H1 (cell line): ENCODE measurements around the gene TBK1. TPM values are rescaled to one million over a fixed set of nuclear protein-coding genes. Genes with fewer than 3 reads are reported as not detected.

Source experiments
- KDM4A ChIP-seq: IDR thresholded peaks from one replicate; pipeline ENCODE4 v1.7.1; 2012; ENCODE audit warnings: low read depth, mild to moderate bottlenecking, moderate library complexity, low read length, inconsistent platforms; ENCODE audit not compliant: severe bottlenecking
- MAFK ChIP-seq: IDR thresholded peaks from 2 replicates; pipeline ENCODE4 v1.6.1; 2012; ENCODE audit warnings: low read depth, mild to moderate bottlenecking, improper control_type of control experiment, low read length
- RAD21 ChIP-seq, 2 experiments: IDR thresholded peaks in 1 of 2; conservative IDR thresholded peaks in 1 of 2; 2 replicates each; pipeline ENCODE4 v1.6.1; 2011; ENCODE audit warnings: low read depth in 2 of 2, low read length in 2 of 2, improper control_type of control experiment in 1 of 2, inconsistent platforms in 1 of 2, mild to moderate bottlenecking in 1 of 2, moderate library complexity in 1 of 2
- RNF2 ChIP-seq: fragments of 200-900, 300-1000 bp; sonication (generic); IDR thresholded peaks from 2 replicates; pipeline ENCODE4 v1.7.1; 2016; ENCODE audit warnings: borderline replicate concordance, low read depth, mild to moderate bottlenecking, antibody characterized with exemption, low read length; ENCODE audit not compliant: poor library complexity, severe bottlenecking; ENCODE audit errors: missing control alignments
- polyA plus RNA-seq, 7 experiments: library from polyadenylated mRNA; depleted of rRNA in 3 of 7; stranded (reverse) in 5 of 7; unstranded in 2 of 7; fragments of >200 nt in 5 of 7; fragments of 200-250 nt in 2 of 7; gene quantifications; 1 replicate in 5 of 7; 2 replicates in 1 of 7; 4 replicates in 1 of 7; pipeline versions ENCODE4 v1.2.1 to v1.2.3, GENCODE V29; 2011 to 2013; ENCODE audit warnings: missing spikeins in 2 of 7, mixed read lengths in 2 of 7
- total RNA-seq: library from RNA; stranded (reverse); fragmentation: NEBNext Ultra II Directional; extraction: Animal tissue kit (Norgen Biotek cat#: 25700); gene quantifications from 2 replicates; pipeline ENCODE4 v1.2.1, GENCODE V29; 2021

The TBK1 gene
- total and polyA plus RNA-seq, 2 of the 8 experiments (the other 6 are each of a cell fraction or from before 2014, with no cell fraction given) = 5.3 to 20.4 TPM

- TF ChIP-seq RNF2 (no peak), KDM4A (no peak), MAFK (no peak), RAD21 (IDR thresholded peaks at IDR 0.05 in 1 of 2, conservative IDR thresholded peaks at IDR 0.05 in 1 of 2; ENCODE audit: low read depth in 2 of 2, low read length in 2 of 2) (no peak)
Measured at GRCh38 chr12:64518396-64518795, 66.5 kb downstream of the TBK1 start (continued).
